ENCODE measurements around the gene PIM1. TPM values are rescaled to one million over a fixed set of nuclear protein-coding genes. Genes with fewer than 3 reads are reported as not detected.
A peak's percentile ranks its signal among the peaks of the same experiment; 100 is the strongest.

Gene PIM1
- total and polyA plus RNA-seq, 9 of the 15 experiments (the other 6 are each of a cell fraction or from before 2014, with no cell fraction given) = 19.0 to 789 (median 212) TPM

- TF ChIP-seq ASH1L (IDR thresholded peaks at IDR 0.05; ENCODE audit: borderline replicate concordance, low read depth, partially characterized antibody) (peak; percentile 78), ZNF121 (CRISPR knock-in tag; conservative IDR thresholded peaks at IDR 0.05) (no peak), ARID1B (IDR thresholded peaks at IDR 0.05) (peak; percentile 80), NFATC3 (IDR thresholded peaks at IDR 0.05) (peak; percentile 80; the same call in 1 of the 2 replicates), DNMT1 (IDR thresholded peaks at IDR 0.05) (peak; percentile 100), MAZ (CRISPR knock-in tag; conservative IDR thresholded peaks at IDR 0.05 in 1 of 2, IDR thresholded peaks at IDR 0.05 in 1 of 2) (0 out of 4 replicates have a peak, but pooled peaks have one; percentile 24 to 25), E2F1 (CRISPR knock-in tag; IDR thresholded peaks at IDR 0.05) (no peak), IRF9 (tag; IDR thresholded peaks at IDR 0.05) (peak; percentile 79), NCOA2 (IDR thresholded peaks at IDR 0.05; ENCODE audit: partially characterized antibody in 2 of 2) (peak in 1 of 2 experiments; percentile 67), DMBX1 (CRISPR knock-in tag; IDR thresholded peaks at IDR 0.05; ENCODE audit: borderline replicate concordance) (peak; percentile 94), ZNF311 (CRISPR knock-in tag; IDR thresholded peaks at IDR 0.05) (0 out of 2 replicates have a peak, but pooled peaks have one; percentile 48), SMARCA4 (IDR thresholded peaks at IDR 0.05) (peak; percentile 82), RAD21 (CRISPR knock-in tag; conservative IDR thresholded peaks at IDR 0.05 in 1 of 2, IDR thresholded peaks at IDR 0.05 in 1 of 2) (peak; percentile 13 to 25; a peak in 3 of 4 replicates), KLF6 (CRISPR knock-in tag; IDR thresholded peaks at IDR 0.05; ENCODE audit: borderline replicate concordance) (no peak), TRIM25 (IDR thresholded peaks at IDR 0.05; ENCODE audit: borderline replicate concordance) (peak; percentile 97), KHSRP (IDR thresholded peaks at IDR 0.05) (peak; percentile 73; the same call in 1 of the 2 replicates)
Measured at GRCh38 chr6:37204014-37204751, 34.2 kb downstream of the PIM1 start (continued).
